Measurements from ENCODE around the gene RBM6. TPM values are rescaled to one million over a fixed set of nuclear protein-coding genes. Genes with fewer than 3 reads are reported as not detected.
A peak's percentile ranks its signal among the peaks of the same experiment; 100 is the strongest.

RBM6 gene
- total RNA-seq, 1 experiment from 2014 or later, result 90.7 TPM

GRCh38 chr3:49910409-49911123 is 29.4 kb upstream of the RBM6 start:
- no peak overlapping the region for H3K27ac ChIP-seq (ENCODE audit: insufficient read length, low read depth, low read length)
- WGBS (ENCODE audit: extremely low coverage, insufficient read length, low lambda C conversion rate), result no CpG with 5 or more reads among the region's 48 CpGs
- no peaks in the 10 kb centered on the region for H3K23me2 ChIP-seq (ENCODE audit: insufficient read length, low read depth, low read length, poor library complexity, severe bottlenecking)
- peak overlapping the region; percentile 5 for H3K18ac ChIP-seq (ENCODE audit: insufficient read length, low read depth, low read length)
- no peak overlapping the region for H2BK120ac ChIP-seq (ENCODE audit: low read depth, low read length, poor library complexity, severe bottlenecking)
- no peak overlapping the region for H3T11ph ChIP-seq (ENCODE audit: low read length)
- no peak overlapping the region for H2AK5ac ChIP-seq (ENCODE audit: insufficient read length, low read length)
- peaks cover 0 to 11% (median 0%) of the 10 kb centered on the region in 3 experiments; a peak in 4 of 7 replicates for H3K36me3 Mint-ChIP-seq (ENCODE audit: insufficient read depth in 1 of 3, low read depth in 3 of 3)
- H3K27me3 Mint-ChIP-seq (ENCODE audit: low read depth), result no peaks in the 10 kb centered on the region; the same call in 1 of the 2 replicates
- no peaks in the 10 kb centered on the region for H3K79me2 ChIP-seq (ENCODE audit: insufficient read depth, low read length)
- H3K9ac ChIP-seq (ENCODE audit: extremely low read depth, insufficient read length, low read length), result no peak overlapping the region
- H3K4me1 ChIP-seq (ENCODE audit: insufficient read depth, low read length), result peaks cover under 1% of the 10 kb centered on the region; the same call in 1 of the 2 replicates
- H3K27ac Mint-ChIP-seq, result no peak overlapping the region
- no peak overlapping the region for H2BK20ac ChIP-seq (ENCODE audit: low read depth, low read length, poor library complexity, severe bottlenecking)
- H4K20me1 ChIP-seq (ENCODE audit: control insufficient read depth, insufficient read depth, insufficient read length), result no peaks in the 10 kb centered on the region
- peak overlapping the region; percentile 36 to 70; a peak in 4 of 5 replicates for H3K4me3 Mint-ChIP-seq
- no peak overlapping the region for H2BK5ac ChIP-seq (ENCODE audit: insufficient read length, low read length)
- no peaks in the 10 kb centered on the region for H3K79me1 ChIP-seq (ENCODE audit: insufficient read depth, low read depth, low read length, poor library complexity, severe bottlenecking)
- no peaks in the 10 kb centered on the region; the same call in 1 of the 2 replicates for H3K27me3 ChIP-seq (ENCODE audit: insufficient read depth, low read length)
- no peak overlapping the region for H2AFZ ChIP-seq (ENCODE audit: low read length)
- H3K4me2 ChIP-seq (ENCODE audit: insufficient read depth, insufficient read length, low read length), result peak overlapping the region; percentile 58
- TF ChIP-seq CTCF (conservative IDR thresholded peaks at IDR 0.05), result no peak; the same call in 1 of the 3 replicates
- H4K5ac ChIP-seq (ENCODE audit: insufficient read length, low read depth, low read length), result no peak overlapping the region
- peaks cover 37 to 57% of the 10 kb centered on the region in 2 experiments for H3K4me1 Mint-ChIP-seq
- H3K23ac ChIP-seq (ENCODE audit: insufficient read length, low read depth, low read length), result no peak overlapping the region
- no peaks in the 10 kb centered on the region for H3K9me3 ChIP-seq (ENCODE audit: control insufficient read depth, low read depth, low read length)
- no peak overlapping the region for H4K91ac ChIP-seq (ENCODE audit: insufficient read length, low read depth, low read length)
- DNase-seq, result peak; percentile 86
- no peaks in the 10 kb centered on the region for H3K9me3 Mint-ChIP-seq
- H3K56ac ChIP-seq (ENCODE audit: insufficient read length, low read depth, low read length), result no peak overlapping the region
- H3K4ac ChIP-seq (ENCODE audit: low read depth, low read length), result no peak overlapping the region
- no peak overlapping the region for H2BK15ac ChIP-seq (ENCODE audit: low read depth, low read length)
- 0 out of 2 replicates have a peak overlapping the region, but pooled peaks have one; percentile 16 for H3K14ac ChIP-seq (ENCODE audit: insufficient read depth, low read length)
- H2BK12ac ChIP-seq (ENCODE audit: insufficient read length, low read depth, low read length), result no peak overlapping the region
- H4K8ac ChIP-seq (replicated peaks; ENCODE audit: insufficient read length, low read depth, low read length), result no peak overlapping the region
